Epithelial cell of esophagus (primary cell): ENCODE data around the gene RFT1.

Experiments
- DNase-seq: peaks from one replicate; pipeline ENCODE4 v3.0.0; 2010; ENCODE audit warnings: low read depth
- H3K4me3 ChIP-seq: 2 replicates; pipeline ENCODE4 v1.5.1; 2011; ENCODE audit warnings: mild to moderate bottlenecking, low read length, control low read depth
- TF ChIP-seq, protein P1 (sequence below): IDR thresholded peaks from 2 replicates; pipeline ENCODE4 v1.5.1; 2011; ENCODE audit warnings: low read depth, mild to moderate bottlenecking, low read length, control low read depth, inconsistent platforms; ENCODE audit not compliant: insufficient read depth; ENCODE audit errors: missing control alignments

RFT1 gene

DNA sequence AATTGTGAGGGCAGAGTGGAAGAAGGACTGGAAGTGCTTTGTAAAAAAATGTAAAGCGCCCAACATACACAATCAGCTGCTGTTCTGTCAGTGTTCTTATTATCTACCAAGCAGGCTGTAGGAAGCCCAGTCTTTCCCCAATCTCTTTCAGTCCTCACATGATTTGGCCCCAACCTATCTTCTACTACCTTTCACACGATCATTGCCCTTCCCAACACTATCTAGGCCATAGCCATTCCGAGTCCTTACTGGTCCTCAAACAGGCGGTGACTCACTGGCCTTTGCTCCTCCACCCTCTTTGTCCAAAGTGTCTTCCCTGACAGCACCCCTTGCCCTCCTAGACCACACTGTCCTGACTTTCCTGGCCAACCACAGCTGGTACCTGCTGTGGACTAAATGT, 861 bp upstream of the RFT1 start:
- no peak for DNase-seq
- peak overlapping the region; percentile 66 for H3K4me3 ChIP-seq
- TF ChIP-seq, protein P1, sequence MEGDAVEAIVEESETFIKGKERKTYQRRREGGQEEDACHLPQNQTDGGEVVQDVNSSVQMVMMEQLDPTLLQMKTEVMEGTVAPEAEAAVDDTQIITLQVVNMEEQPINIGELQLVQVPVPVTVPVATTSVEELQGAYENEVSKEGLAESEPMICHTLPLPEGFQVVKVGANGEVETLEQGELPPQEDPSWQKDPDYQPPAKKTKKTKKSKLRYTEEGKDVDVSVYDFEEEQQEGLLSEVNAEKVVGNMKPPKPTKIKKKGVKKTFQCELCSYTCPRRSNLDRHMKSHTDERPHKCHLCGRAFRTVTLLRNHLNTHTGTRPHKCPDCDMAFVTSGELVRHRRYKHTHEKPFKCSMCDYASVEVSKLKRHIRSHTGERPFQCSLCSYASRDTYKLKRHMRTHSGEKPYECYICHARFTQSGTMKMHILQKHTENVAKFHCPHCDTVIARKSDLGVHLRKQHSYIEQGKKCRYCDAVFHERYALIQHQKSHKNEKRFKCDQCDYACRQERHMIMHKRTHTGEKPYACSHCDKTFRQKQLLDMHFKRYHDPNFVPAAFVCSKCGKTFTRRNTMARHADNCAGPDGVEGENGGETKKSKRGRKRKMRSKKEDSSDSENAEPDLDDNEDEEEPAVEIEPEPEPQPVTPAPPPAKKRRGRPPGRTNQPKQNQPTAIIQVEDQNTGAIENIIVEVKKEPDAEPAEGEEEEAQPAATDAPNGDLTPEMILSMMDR = no peak

DNA sequence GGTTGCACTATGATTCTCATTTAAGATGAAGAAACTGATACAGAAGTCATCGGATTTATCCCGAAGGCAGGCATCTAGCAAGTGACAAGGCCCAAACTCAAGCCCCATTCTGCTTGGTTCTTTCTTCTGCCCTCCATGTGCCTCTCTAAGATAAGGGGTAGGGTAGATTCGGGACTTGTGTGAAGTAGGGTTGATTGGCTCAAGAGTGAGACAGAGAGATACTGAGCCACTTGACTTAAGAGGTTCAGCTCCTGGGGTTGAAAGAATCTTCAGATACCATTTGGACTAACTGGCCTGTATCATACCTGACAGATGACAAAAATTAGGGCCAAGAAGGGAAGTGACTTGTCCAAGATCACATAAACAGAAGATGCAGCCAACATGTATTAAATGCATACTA, 891 bp downstream of the RFT1 start:
- DNase-seq = no peak
- TF ChIP-seq, protein P1 = no peak
- H3K4me3 ChIP-seq = peak overlapping the region; percentile 66

DNA sequence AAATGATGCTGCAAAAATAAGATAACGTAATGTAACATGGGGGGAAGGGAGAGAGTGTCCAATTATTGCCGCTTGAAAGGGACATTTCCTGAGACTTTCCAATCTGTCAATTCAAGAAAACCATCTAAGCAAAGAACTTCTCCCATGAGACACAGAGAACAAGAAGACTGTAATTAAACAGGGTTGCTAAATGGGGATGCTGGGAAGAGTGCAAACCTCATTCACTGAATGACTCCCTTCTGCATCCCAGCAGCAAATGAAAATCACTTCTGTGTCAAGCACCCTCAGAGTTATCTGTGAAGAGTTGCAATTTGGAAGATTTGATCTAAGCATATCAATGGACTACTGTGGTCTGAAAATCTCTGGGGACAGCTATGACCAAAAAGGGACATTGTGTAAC, 3.6 kb downstream of the RFT1 start:
- TF ChIP-seq, protein P1 = no peak
- H3K4me3 ChIP-seq = no peak overlapping the region
- no peak for DNase-seq

DNA sequence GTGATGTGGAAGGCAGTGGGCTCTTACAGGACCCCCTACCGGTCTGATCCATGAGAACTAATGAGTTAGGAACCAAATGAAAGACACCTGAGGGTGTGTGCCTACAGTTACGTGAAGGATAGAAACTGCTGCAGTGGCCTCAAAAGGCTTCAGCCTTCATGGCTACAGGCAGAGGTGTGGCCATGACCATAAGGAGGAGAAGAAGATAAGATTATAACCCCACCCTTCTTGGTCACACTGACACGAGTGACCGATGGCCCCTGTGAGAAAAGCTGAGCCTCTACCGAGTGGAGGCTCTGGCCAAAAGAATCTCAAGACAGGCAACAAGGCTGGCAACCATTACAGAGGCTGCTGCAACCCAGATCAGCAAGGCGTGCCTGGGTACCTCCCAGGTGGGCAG, 6.3 kb downstream of the RFT1 start:
- H3K4me3 ChIP-seq = no peak overlapping the region
- DNase-seq = no peak
- TF ChIP-seq, protein P1 = no peak

DNA sequence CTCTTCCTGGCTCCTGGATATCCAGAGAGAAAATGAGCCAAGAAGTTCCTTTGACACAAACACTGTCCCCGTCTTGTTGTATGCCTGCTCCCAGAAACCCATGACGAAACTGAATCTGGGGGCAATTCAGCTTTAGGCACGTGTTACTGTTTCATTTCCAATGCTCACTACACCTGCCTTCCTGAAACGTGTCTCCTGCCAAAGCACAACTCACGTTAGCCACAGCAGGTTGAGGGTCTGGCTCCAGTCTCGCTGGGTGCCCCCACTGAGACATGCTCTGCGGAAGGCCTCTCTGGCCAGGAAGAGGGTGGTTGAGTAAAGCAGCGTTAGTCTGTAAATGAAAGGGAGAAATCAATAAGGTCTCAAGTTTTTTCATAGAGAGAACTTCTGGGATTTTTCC, 6.7 kb downstream of the RFT1 start:
- TF ChIP-seq, protein P1 = no peak
- H3K4me3 ChIP-seq = no peak overlapping the region
- no peak for DNase-seq

DNA sequence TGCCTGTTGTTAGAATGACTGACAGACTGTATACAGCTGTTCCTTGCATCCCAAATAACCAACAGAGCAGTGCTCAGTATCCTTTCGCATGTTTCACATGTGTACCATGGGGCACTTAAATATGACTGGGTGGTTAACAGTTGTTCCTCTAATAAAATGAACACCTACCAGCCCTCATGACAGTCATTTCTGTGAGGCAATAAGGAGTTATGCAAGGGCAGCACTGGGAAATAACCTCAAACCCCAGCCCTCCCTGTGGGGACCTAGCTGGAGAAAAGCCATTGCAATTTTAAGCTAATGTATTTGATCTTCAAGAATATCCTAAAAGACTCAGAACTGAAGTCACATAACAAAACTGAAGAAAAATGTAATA, 7.3 kb downstream of the RFT1 start:
- TF ChIP-seq, protein P1 = no peak
- no peak overlapping the region for H3K4me3 ChIP-seq
- DNase-seq = no peak

DNA sequence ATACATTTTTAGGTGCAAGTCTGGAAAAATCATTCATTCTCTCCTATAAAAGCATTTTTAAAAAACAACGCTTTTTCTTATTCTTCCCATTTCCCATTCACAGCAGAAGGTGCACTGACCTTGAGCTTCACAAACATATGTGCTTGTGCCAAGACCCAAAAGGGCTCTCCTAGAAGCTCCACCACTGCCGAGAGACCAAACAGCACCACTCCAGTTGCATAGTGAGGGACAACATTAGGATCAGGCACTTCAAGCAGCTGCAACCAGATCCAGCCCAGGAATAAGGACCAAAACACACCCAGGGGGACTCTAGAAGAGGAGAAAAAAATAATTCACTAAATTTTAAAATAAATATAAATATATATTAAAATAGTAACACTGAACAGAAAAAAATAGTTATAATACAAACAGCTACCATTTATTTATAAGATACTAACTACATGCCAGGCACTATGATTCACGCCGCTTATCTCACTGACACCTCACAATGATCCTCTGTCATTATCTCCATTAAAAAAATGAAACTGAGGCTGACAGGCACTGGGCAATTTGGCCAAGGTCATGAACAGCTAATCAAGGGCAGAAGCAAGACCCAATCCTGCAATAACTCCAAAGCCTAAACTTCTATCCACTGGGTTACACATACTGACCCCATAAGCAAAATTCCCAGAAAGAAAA, 7.8 kb downstream of the RFT1 start:
- DNase-seq = no peak
- TF ChIP-seq, protein P1 = no peak
- H3K4me3 ChIP-seq = no peak overlapping the region
